Measurements from ENCODE around the gene HES4.

DNA sequence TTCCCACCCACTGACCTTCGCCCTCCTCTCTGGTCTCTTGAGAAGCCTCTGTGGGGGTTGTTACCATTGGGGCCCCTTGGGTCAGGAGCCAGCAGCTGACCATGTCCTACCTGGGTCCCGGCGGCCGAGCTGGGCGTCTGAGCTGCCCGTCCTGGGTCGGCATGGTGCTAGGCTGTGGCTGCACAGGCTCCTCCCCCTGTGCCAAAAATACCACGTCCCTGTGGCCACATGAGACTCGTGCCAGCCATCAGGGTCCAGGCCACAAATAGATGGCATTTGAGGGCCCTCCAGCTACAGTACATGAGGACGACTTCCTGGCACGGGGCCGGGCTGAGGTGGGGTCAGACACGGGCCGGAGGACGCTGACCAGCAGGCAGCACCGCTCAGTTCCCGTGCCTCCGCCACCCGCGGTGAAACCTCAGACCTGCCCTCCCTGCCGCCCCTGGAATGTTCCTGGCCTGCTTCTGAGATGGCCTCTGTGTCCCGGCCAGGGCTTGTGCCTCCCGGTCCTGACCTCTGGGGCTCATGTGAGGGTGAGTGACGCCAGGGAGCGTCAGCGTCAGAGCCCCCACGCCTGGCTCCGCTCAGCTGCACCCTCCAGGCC lies 17.8 kb downstream of the HES4 start, which contains the start of gene PERM1:
- TF ChIP-seq POLR2AphosphoS5 (IDR thresholded peaks at IDR 0.05), result no peak
- TF ChIP-seq POLR2A (IDR thresholded peaks at IDR 0.05), result no peak

All from breast epithelium (tissue), 3 donors.